ENCODE measurements around the gene PRKAR2B.

DNA sequence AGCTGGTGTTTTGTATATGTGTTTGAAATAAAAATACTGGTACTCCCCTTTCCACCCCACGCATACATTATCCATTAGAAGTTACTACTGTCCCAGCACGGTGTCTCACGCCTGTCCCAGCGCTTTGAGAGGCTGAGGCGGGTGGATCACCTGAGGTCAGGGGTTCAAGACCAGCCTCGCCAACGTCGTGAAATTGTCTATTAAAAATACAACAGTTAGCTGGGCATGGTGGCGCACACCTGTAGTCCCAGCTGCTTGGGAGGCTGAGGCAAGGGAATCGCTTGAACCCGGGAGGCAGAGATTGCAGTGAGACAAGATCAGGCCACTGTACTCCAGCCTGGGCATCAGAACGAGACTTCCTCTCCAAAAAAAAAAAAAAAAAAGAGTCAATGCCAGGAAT lies 127.0 kb downstream of the PRKAR2B start:
- TF ChIP-seq, protein P1, sequence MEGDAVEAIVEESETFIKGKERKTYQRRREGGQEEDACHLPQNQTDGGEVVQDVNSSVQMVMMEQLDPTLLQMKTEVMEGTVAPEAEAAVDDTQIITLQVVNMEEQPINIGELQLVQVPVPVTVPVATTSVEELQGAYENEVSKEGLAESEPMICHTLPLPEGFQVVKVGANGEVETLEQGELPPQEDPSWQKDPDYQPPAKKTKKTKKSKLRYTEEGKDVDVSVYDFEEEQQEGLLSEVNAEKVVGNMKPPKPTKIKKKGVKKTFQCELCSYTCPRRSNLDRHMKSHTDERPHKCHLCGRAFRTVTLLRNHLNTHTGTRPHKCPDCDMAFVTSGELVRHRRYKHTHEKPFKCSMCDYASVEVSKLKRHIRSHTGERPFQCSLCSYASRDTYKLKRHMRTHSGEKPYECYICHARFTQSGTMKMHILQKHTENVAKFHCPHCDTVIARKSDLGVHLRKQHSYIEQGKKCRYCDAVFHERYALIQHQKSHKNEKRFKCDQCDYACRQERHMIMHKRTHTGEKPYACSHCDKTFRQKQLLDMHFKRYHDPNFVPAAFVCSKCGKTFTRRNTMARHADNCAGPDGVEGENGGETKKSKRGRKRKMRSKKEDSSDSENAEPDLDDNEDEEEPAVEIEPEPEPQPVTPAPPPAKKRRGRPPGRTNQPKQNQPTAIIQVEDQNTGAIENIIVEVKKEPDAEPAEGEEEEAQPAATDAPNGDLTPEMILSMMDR (IDR thresholded peaks at IDR 0.05), result no peak
- TF ChIP-seq POLR2A (IDR thresholded peaks at IDR 0.05), result no peak

Measured in uterus (tissue), 2 donors.